Muscle of back (tissue), 11 donors: ENCODE measurements around the gene TRPC4AP. TPM values are rescaled to one million over a fixed set of nuclear protein-coding genes. Genes with fewer than 3 reads are reported as not detected.

Experiments used
- DNase-seq, 3 donors: peaks; one replicate each; pipeline versions ENCODE4 v3.0.0 to v3.0.0-alpha.2; 2013
- polyA plus RNA-seq, 10 donors: library from polyadenylated mRNA; unstranded; fragments of 120-200 nt; gene quantifications; one replicate each; pipeline ENCODE4 v1.2.1, GENCODE V29; 2013; ENCODE audit not compliant: insufficient read length in 10 of 10

The TRPC4AP gene
- polyA plus RNA-seq, 10 donors, result 49.4 to 63.2 (median 54.0) TPM

GRCh38 chr20:35015863-35016193, 76.8 kb downstream of the TRPC4AP start:
- no peak for DNase-seq

GRCh38 chr20:35014537-35014936, 78.1 kb downstream of the TRPC4AP start:
- DNase-seq, result no peak

- DNase-seq, result no peak
Measured at GRCh38 chr20:35013421-35014411, 78.9 kb downstream of the TRPC4AP start.

GRCh38 chr20:35012227-35013069, 80.2 kb downstream of the TRPC4AP start:
- no peak for DNase-seq

- no peak for DNase-seq
Measured at GRCh38 chr20:35011589-35012226, 80.9 kb downstream of the TRPC4AP start.

- DNase-seq, result no peak
Measured at GRCh38 chr20:35010405-35011192, 82.0 kb downstream of the TRPC4AP start.

GRCh38 chr20:35009665-35010328, 82.8 kb downstream of the TRPC4AP start:
- no peak for DNase-seq

GRCh38 chr20:35008411-35009342, 83.9 kb downstream of the TRPC4AP start:
- DNase-seq, result no peak

GRCh38 chr20:35007891-35008290, 84.7 kb downstream of the TRPC4AP start:
- no peak for DNase-seq

- DNase-seq, result no peak
Measured at GRCh38 chr20:35007413-35007812, 85.2 kb downstream of the TRPC4AP start.

- no peak for DNase-seq
Measured at GRCh38 chr20:35006531-35006971, 86.1 kb downstream of the TRPC4AP start.

GRCh38 chr20:35006009-35006408, 86.6 kb downstream of the TRPC4AP start:
- DNase-seq, result no peak

- DNase-seq, result no peak
Measured at GRCh38 chr20:35005463-35005961, 87.1 kb downstream of the TRPC4AP start.

GRCh38 chr20:35004749-35005462, 87.7 kb downstream of the TRPC4AP start:
- no peak for DNase-seq

GRCh38 chr20:35004051-35004725, 88.4 kb downstream of the TRPC4AP start:
- DNase-seq, result no peak

- no peak for DNase-seq
Measured at GRCh38 chr20:35003211-35004031, 89.2 kb downstream of the TRPC4AP start.
